Measurements from ENCODE around the gene NUDT2.

GRCh38 chr9:34291423-34291822, 37.9 kb upstream of the NUDT2 start:
- TF ChIP-seq POLR2A (IDR thresholded peaks at IDR 0.05; ENCODE audit: low read length), result no peak
- no peak for TF ChIP-seq GATA1 (IDR thresholded peaks at IDR 0.05; ENCODE audit: low read depth, low read length)
